K562 (cell line): ENCODE data around the gene CORO1A. TPM values are rescaled to one million over a fixed set of nuclear protein-coding genes. Genes with fewer than 3 reads are reported as not detected.
A peak's percentile ranks its signal among the peaks of the same experiment; 100 is the strongest.

Experiments
- ATAC-seq: fragments of 200-7000 bp; cut with Tn5 transposase; 3 replicates; pipeline ENCODE4 v1.9.1; 2020; ENCODE audit warnings: moderate library complexity
- BruUV-seq: library from RNA; stranded (reverse); fragments of 400-500 nt; replicated peaks from 2 replicates; lab custom pipeline; 2021; lab: Mats Ljungman, UMichigan
- CTCF ChIA-PET: fragments of 300-600 bp; formaldehyde crosslinking; extraction: SDS; loops from one replicate; lab custom pipeline; 2021; ENCODE audit warnings: low intra/inter-chr PET ratio; lab: Yijun Ruan, JAX
- POLR2A ChIA-PET: fragments of 300-600, 350-650 bp; sonication (Branson Sonifier 250); formaldehyde crosslinking; extraction: SDS; loops from one replicate; lab custom pipeline; 2021; ENCODE audit warnings: antibody characterized with exemption, inconsistent platforms; lab: Yijun Ruan, JAX
- DNase-seq, 4 experiments: peaks; one replicate each; pipeline versions ENCODE4 v3.0.0 to v3.0.0-alpha.2; 2011 to 2018; ENCODE audit warnings: low spot score in 3 of 4, mixed read lengths in 3 of 4; ENCODE audit errors: extremely low read depth in 1 of 4
- FAIRE-seq: peaks from 2 replicates; lab custom pipeline; 2011; peaks lifted over from hg19 to GRCh38; lab: Jason Lieb, UNC
- H2AFZ ChIP-seq: 2 replicates; pipeline ENCODE4 v1.6.0; 2011; ENCODE audit warnings: low read depth, low read length, control low read depth, inconsistent platforms
- H3K27ac ChIP-seq: fragments of 200-600 bp; 3 replicates; pipeline ENCODE4 v1.8.0; 2011; ENCODE audit warnings: low read depth, mild to moderate bottlenecking, control low read depth, inconsistent platforms, low read length, moderate library complexity, mixed read lengths; ENCODE audit errors: extremely low read depth
- H3K27me3 ChIP-seq, 2 experiments: fragments of 300-600 bp in 1 of 2; 2 replicates in 1 of 2; 3 replicates in 1 of 2; pipeline versions ENCODE4 v1.6.0 to v1.8.0; 2011; ENCODE audit warnings: inconsistent platforms in 2 of 2, low read length in 2 of 2, mild to moderate bottlenecking in 1 of 2, mixed read lengths in 1 of 2, moderate library complexity in 1 of 2; ENCODE audit not compliant: control insufficient read depth in 2 of 2, insufficient read depth in 2 of 2
- H3K36me3 ChIP-seq: fragments of 300-600 bp; 3 replicates; pipeline ENCODE4 v1.8.0; 2011; ENCODE audit warnings: mild to moderate bottlenecking, low read length, inconsistent platforms; ENCODE audit not compliant: control insufficient read depth, insufficient read depth
- H3K4me1 ChIP-seq, 2 experiments: fragments of 200-600 bp in 1 of 2; replicated peaks in 1 of 2; 2 replicates in 1 of 2; 3 replicates in 1 of 2; pipeline versions ENCODE4 v1.5.1 to v1.8.0; 2011; ENCODE audit warnings: inconsistent platforms in 2 of 2, low read length in 2 of 2, mild to moderate bottlenecking in 1 of 2, mixed read lengths in 1 of 2, moderate library complexity in 1 of 2; ENCODE audit not compliant: control insufficient read depth in 2 of 2, insufficient read depth in 2 of 2
- H3K4me2 ChIP-seq: 2 replicates; pipeline ENCODE4 v1.6.1; 2011; ENCODE audit warnings: low read length, control low read depth, inconsistent platforms, mixed read lengths; ENCODE audit not compliant: insufficient read depth
- H3K4me3 ChIP-seq: fragments of 200-600 bp; sonication (generic), shearing (Covaris generic); 2 replicates; pipeline ENCODE4 v1.5.1; 2016; ENCODE audit warnings: control low read depth, inconsistent platforms
- H3K79me2 ChIP-seq: fragments of 200-600 bp; 3 replicates; pipeline ENCODE4 v1.8.0; 2011; ENCODE audit warnings: low read length, inconsistent platforms; ENCODE audit not compliant: control insufficient read depth, insufficient read depth
- H3K9ac ChIP-seq, 2 experiments: 2 replicates each; pipeline versions ENCODE4 v1.6.0 to v1.6.1; 2011; ENCODE audit warnings: low read depth in 2 of 2, low read length in 2 of 2, control low read depth in 1 of 2, inconsistent platforms in 1 of 2, mild to moderate bottlenecking in 1 of 2, mixed read lengths in 1 of 2; ENCODE audit not compliant: insufficient read depth in 1 of 2
- H3K9me1 ChIP-seq: one replicate; pipeline ENCODE4 v1.6.0; 2011; ENCODE audit warnings: inconsistent platforms, mild to moderate bottlenecking, low read length, moderate library complexity; ENCODE audit not compliant: control insufficient read depth, insufficient read depth
- H3K9me3 ChIP-seq: replicated peaks from 2 replicates; pipeline ENCODE4 v1.5.1; 2011; ENCODE audit warnings: low read depth, low read length, inconsistent platforms; ENCODE audit not compliant: control insufficient read depth, insufficient read depth
- H4K20me1 ChIP-seq: replicated peaks from 2 replicates; pipeline ENCODE4 v1.6.1; 2011; ENCODE audit warnings: low read length, inconsistent platforms, mixed read lengths; ENCODE audit not compliant: control insufficient read depth, insufficient read depth
- CEBPB ChIP-seq: fragments of 450-650 bp; IDR thresholded peaks from 2 replicates; pipeline ENCODE4 v1.6.1; 2016; ENCODE audit warnings: missing genetic modification characterization, missing compliant biosample characterization
- MEF2D ChIP-seq: conservative IDR thresholded peaks from 2 replicates; pipeline ENCODE4 v1.6.1; 2016; ENCODE audit warnings: low read depth, missing genetic modification characterization, missing compliant biosample characterization
- NR2C2 ChIP-seq, 2 experiments: fragments of 200-800 bp in 1 of 2; sonication (Bioruptor generic) in 1 of 2; sonication (generic) in 1 of 2; formaldehyde crosslinking in 1 of 2; IDR thresholded peaks; 2 replicates each; pipeline versions ENCODE4 v1.6.1 to v1.8.0; 2016 to 2022; ENCODE audit warnings: mild to moderate bottlenecking in 1 of 2, missing compliant biosample characterization in 1 of 2, missing genetic modification characterization in 1 of 2, missing genetic modification reagents in 1 of 2
- PCBP2 ChIP-seq: fragments of 200-400 bp; formaldehyde crosslinking; IDR thresholded peaks from 2 replicates; pipeline ENCODE4 v1.6.1; 2018; ENCODE audit warnings: low read length, low read depth, mild to moderate bottlenecking, moderate library complexity; ENCODE audit not compliant: poor library complexity, severe bottlenecking
- RBM25 ChIP-seq: fragments of 200-400 bp; formaldehyde crosslinking; IDR thresholded peaks from 2 replicates; pipeline ENCODE4 v1.6.1; 2018; ENCODE audit warnings: low read length, low read depth, moderate library complexity; ENCODE audit not compliant: severe bottlenecking
- ZNF212 ChIP-seq: fragments of 450-650 bp; formaldehyde crosslinking; IDR thresholded peaks from 2 replicates; pipeline ENCODE4 v1.4.0; 2020; ENCODE audit warnings: mild to moderate bottlenecking
- WGBS: fragments of 100-300 bp; shearing (Covaris generic); methylation state at CpG from one replicate; pipeline ENCODE4 v1.1.6; 2016; ENCODE audit warnings: low coverage, mixed read lengths; ENCODE audit not compliant: insufficient coverage; ENCODE audit errors: missing lambda C conversion rate; 5-methylcytosine and 5-hydroxymethylcytosine counted together
- in situ Hi-C: fragments of 300-500 bp; cut with MboI; formaldehyde crosslinking; loops from 4 replicates; pipeline ENCODE4 v1.15.0; 2018; ENCODE audit warnings: inconsistent platforms, mixed read lengths
- intact Hi-C: fragments of 100-400 bp; cut with micrococcal nuclease; formaldehyde crosslinking; loops from 2 replicates; pipeline ENCODE4 v1.14.2; 2022
- polyA plus RNA-seq, 8 experiments: library from polyadenylated mRNA; depleted of rRNA in 4 of 8; stranded (reverse) in 5 of 8; unstranded in 3 of 8; fragments of >200 nt; fragmentation: Nextera tagmentation in 2 of 8; fragmentation: Illumina TruSeq in 1 of 8; extraction: Ambion mirVana in 2 of 8; extraction: Trizol in 1 of 8; gene quantifications; 2 replicates each; pipeline versions ENCODE4 v1.2.1 to v1.2.3, GENCODE V29; 2011 to 2014; ENCODE audit warnings: inconsistent platforms in 1 of 8, missing spikeins in 1 of 8
- total RNA-seq, 7 experiments: library from RNA; depleted of rRNA in 6 of 7; stranded (reverse); fragments of >200 nt in 6 of 7; fragmentation: Illumina TruSeq in 2 of 7; extraction: Trizol in 2 of 7; gene quantifications; 2 replicates each; pipeline versions ENCODE4 v1.2.1 to v1.2.3, GENCODE V29; 2011 to 2021; ENCODE audit warnings: low replicate concordance in 1 of 7

CORO1A gene
- total and polyA plus RNA-seq, 9 of the 15 experiments (the other 6 are each of a cell fraction or from before 2014, with no cell fraction given): 0.22 to 23.8 (median 7.6) TPM

GRCh38 chr16:30136971-30137605 is 46.3 kb upstream of the CORO1A start:
- DNase-seq (no peak), ATAC-seq (no peak), FAIRE-seq (no peak)
- in situ Hi-C loops: loop anchor here (25.0 kb wide), 1 partner anchor 675 kb away; the partner anchor contains the start of genes BOLA2, SLX1B and SULT1A4
- Histone ChIP-seq H4K20me1 (no peaks in the 10 kb centered on the region), H2AFZ (0 out of 2 replicates have a peak overlapping the region, but pooled peaks have one; percentile 22), H3K27ac (no peak overlapping the region), H3K36me3 (no peaks in the 10 kb centered on the region), H3K79me2 (no peaks in the 10 kb centered on the region), H3K9ac (no peak overlapping the region), H3K4me1 (peaks cover 6 to 7% of the 10 kb centered on the region in 2 experiments; a peak in 4 of 5 replicates), H3K9me1 (no peaks in the 10 kb centered on the region), H3K4me2 (no peak overlapping the region), H3K4me3 (no peak overlapping the region), H3K27me3 (no peaks in the 10 kb centered on the region), H3K9me3 (no peaks in the 10 kb centered on the region)
- WGBS: 59% methylated on average over 11 of the region's 11 CpGs
- ChIA-PET POLR2A (interaction anchor here (0.6 to 1.0 kb wide), 2 partner anchors 9 to 497 kb away, joined by 3 to 5 read pairs; no protein-coding TSS in a partner anchor), CTCF (no interaction called here)
- intact Hi-C loops: no loop called here
- BruUV-seq: no TSS peak
- TF ChIP-seq PCBP2 (no peak), NR2C2 (CRISPR knock-in tag; IDR thresholded peaks at IDR 0.05) (no peak), NR2C2 (tag; IDR thresholded peaks at IDR 0.05) (no peak), ZNF212 (CRISPR knock-in tag) (no peak), RBM25 (no peak), CEBPB (tag) (0 out of 2 replicates have a peak, but pooled peaks have one; percentile 6), MEF2D (tag) (no peak)
